Heart left ventricle (tissue), 16 donors: ENCODE data around the gene LPCAT2. TPM values are rescaled to one million over a fixed set of nuclear protein-coding genes. Genes with fewer than 3 reads are reported as not detected.

Experiments
- ATAC-seq, 4 donors: fragments of 200-7000 bp; cut with Tn5 transposase; one replicate each; pipeline ENCODE4 v1.9.1; 2020 to 2022; ENCODE audit warnings: moderate library complexity in 4 of 4, mild to moderate bottlenecking in 3 of 4, moderate number of reproducible peaks in 1 of 4
- DNase-seq, 5 donors: peaks; one replicate each; pipeline ENCODE4 v3.0.0-alpha.2; 2020
- H3K27ac ChIP-seq, 12 donors: fragments of 200-600 bp; sonication (generic) in 4 of 12; one replicate each; pipeline versions ENCODE4 v1.5.0 to v1.8.0; 2016 to 2022; ENCODE audit warnings: mild to moderate bottlenecking in 2 of 12
- H3K27me3 ChIP-seq, 9 donors: fragments of 200-600 bp; sonication (generic) in 2 of 9; one replicate each; pipeline versions ENCODE4 v1.5.1 to v1.8.0; 2016 to 2022; ENCODE audit warnings: mild to moderate bottlenecking in 3 of 9
- H3K36me3 ChIP-seq, 9 donors: fragments of 200-600 bp; sonication (generic) in 2 of 9; one replicate each; pipeline versions ENCODE4 v1.5.0 to v1.8.0; 2018 to 2022; ENCODE audit warnings: mild to moderate bottlenecking in 2 of 9
- H3K4me1 ChIP-seq, 12 donors: fragments of 200-600 bp; sonication (generic) in 4 of 12; one replicate each; pipeline versions ENCODE4 v1.5.0 to v1.8.0; 2016 to 2022; ENCODE audit warnings: mild to moderate bottlenecking in 3 of 12
- H3K4me3 ChIP-seq, 12 donors: fragments of 200-600 bp; sonication (generic) in 4 of 12; one replicate each; pipeline versions ENCODE4 v1.5.0 to v1.8.0; 2017 to 2022; ENCODE audit warnings: mild to moderate bottlenecking in 9 of 12, moderate library complexity in 4 of 12
- H3K9me3 ChIP-seq, 12 donors: fragments of 200-600 bp; sonication (generic) in 4 of 12; one replicate each; pipeline versions ENCODE4 v1.5.0 to v1.8.0; 2016 to 2022; ENCODE audit warnings: mild to moderate bottlenecking in 1 of 12
- POLR2A ChIP-seq, 2 donors: fragments of 450-650 bp; IDR thresholded peaks; one replicate each; pipeline ENCODE4 v1.6.1; 2017; ENCODE audit warnings: antibody characterized with exemption in 2 of 2, mild to moderate bottlenecking in 2 of 2, moderate library complexity in 2 of 2
- WGBS, 4 donors: extraction: QIAGEN DNeasy Blood & Tissue Kit in 2 of 4; methylation state at CpG; one replicate each; pipeline versions ENCODE4 v1.1.5 to v1.1.7; 2013 to 2018; 5-methylcytosine and 5-hydroxymethylcytosine counted together
- intact Hi-C, 10 donors: fragments of 100-400 bp; cut with DNase I; formaldehyde crosslinking; loops; one replicate each; pipeline versions ENCODE4 v1.11.1 to v1.14.2; 2022
- polyA plus RNA-seq, 2 donors: library from polyadenylated mRNA; stranded (reverse); fragments of 200-250 nt; gene quantifications; one replicate each; pipeline ENCODE4 v1.2.3, GENCODE V29; 2013
- total RNA-seq, 9 donors: library from RNA; depleted of rRNA in 2 of 9; stranded (reverse); fragments of >200 nt in 2 of 9; fragmentation: NEBNext Ultra II Directional in 3 of 9; extraction: Animal tissue kit (Norgen Biotek cat#: 25700) in 3 of 9; gene quantifications; one replicate each; pipeline versions ENCODE4 v1.1.0 to v1.2.4, GENCODE V29; 2016 to 2023
- TF ChIP-seq, protein P1 (sequence below), 12 donors: fragments of 200-600 bp; sonication (generic) in 4 of 12; IDR thresholded peaks; one replicate each; pipeline versions ENCODE4 v1.5.0 to v1.8.0; 2018 to 2022; ENCODE audit warnings: antibody characterized with exemption in 12 of 12, mild to moderate bottlenecking in 5 of 12
- donor health status: ischemic (EF 13 %, LVEDD 7.1; RV severe dilation, severe dysfunction).
- donor health status: healthy with polysubstance abuse.
- donor health status: DM: no; HTN: yes; CAD: no.
- donor health status: DM: no; HTN: no; CAD: no.
- donor health status: ischemic (EF 25% LVEDD 6.9; RV normal size, moderate dysfunction).
- donor health status: ischemic (EF 25% LVEDD 5.7; RV mildly dilated, moderate dysfunction).
- donor health status: healthy.
- donor health status: DM: yes; HTN: yes; CAD: no.
- donor health status: ischemic (EF 35%, LVEDD 5.7; RV mildly dilated, moderate dysfunction).
- donor health status: nonischemic (EF 11% LVEDD 7.7; RV severe dilation, severe dysfunction).
- donor health status: DM: yes; HTN: yes; CAD: no.
- donor health status: PGD.
- donor health status: ischemic (EF 29% LVEDD 5.4; RV normal size, mild dysfunction).
- donor health status: nonischemic (EF 23%, LVEDD 6.1; RV moderate dilation, normal function).

The LPCAT2 gene
- total and polyA plus RNA-seq, 11 donors = 3.8 to 13.6 (median 6.5) TPM

DNA sequence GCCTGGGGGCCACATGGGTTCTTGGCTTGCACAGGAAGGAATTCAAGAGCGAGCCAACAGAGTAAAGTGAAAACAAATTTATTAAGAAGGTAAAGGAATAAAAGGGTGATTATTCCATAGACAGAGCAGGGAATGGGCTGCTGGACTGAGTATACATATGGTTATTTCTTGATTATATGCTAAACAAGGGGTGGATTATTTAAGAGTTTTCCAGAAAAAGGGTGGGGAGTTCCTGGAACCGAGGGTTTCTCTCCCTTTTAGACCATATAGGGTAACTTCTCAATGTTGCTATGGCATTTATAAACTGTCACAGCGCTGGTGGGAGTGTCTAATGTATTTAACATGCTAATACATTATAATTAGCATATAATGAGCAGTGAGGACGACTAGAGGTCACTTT is 27.8 kb upstream of the LPCAT2 start:
- Histone ChIP-seq H3K27ac (peak overlapping the region in 9 of 12 donors; percentile 11 to 91 (median 67)), H3K27me3 (peaks cover 0 to 22% (median 0%) of the 10 kb centered on the region in 9 donors), H3K36me3 (peaks cover 0 to 44% (median 16%) of the 10 kb centered on the region in 9 donors), H3K4me1 (peaks cover 0 to 42% (median 10%) of the 10 kb centered on the region in 12 donors), H3K4me3 (peak overlapping the region in 10 of 12 donors; percentile 50 to 78 (median 68)), H3K9me3 (no peaks in the 10 kb centered on the region)
- DNase-seq = no peak
- intact Hi-C loops = no loop called here
- no peak for ATAC-seq
- WGBS, 4 donors = 69 to 82% (median 77%) methylated on average over 4 of the region's 4 CpGs
- no peak for TF ChIP-seq POLR2A (IDR thresholded peaks at IDR 0.05)
- TF ChIP-seq, protein P1, sequence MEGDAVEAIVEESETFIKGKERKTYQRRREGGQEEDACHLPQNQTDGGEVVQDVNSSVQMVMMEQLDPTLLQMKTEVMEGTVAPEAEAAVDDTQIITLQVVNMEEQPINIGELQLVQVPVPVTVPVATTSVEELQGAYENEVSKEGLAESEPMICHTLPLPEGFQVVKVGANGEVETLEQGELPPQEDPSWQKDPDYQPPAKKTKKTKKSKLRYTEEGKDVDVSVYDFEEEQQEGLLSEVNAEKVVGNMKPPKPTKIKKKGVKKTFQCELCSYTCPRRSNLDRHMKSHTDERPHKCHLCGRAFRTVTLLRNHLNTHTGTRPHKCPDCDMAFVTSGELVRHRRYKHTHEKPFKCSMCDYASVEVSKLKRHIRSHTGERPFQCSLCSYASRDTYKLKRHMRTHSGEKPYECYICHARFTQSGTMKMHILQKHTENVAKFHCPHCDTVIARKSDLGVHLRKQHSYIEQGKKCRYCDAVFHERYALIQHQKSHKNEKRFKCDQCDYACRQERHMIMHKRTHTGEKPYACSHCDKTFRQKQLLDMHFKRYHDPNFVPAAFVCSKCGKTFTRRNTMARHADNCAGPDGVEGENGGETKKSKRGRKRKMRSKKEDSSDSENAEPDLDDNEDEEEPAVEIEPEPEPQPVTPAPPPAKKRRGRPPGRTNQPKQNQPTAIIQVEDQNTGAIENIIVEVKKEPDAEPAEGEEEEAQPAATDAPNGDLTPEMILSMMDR (IDR thresholded peaks at IDR 0.05) = no peak

DNA sequence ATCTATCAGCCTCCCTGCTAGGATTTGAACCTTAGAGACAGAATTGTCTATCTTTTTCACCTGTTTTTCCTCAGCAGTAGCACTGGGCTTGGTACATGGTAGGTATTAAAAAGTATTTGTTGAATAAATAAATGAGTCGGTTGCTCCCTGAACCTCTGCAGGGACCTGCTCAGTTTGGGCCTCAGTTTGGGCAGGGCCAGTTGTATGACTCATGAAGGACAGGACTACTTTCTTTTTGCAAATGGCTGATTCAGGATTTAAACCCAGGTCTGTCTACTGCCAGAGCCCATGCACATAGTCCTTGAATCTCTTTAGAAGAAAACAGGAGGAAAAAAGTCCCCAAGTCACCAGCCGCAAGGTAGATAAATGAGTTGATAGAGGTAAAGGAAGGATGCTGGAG is 26.8 kb upstream of the LPCAT2 start:
- DNase-seq (no peak), ATAC-seq (no peak)
- peaks cover 0 to 22% (median 0%) of the 10 kb centered on the region in 9 donors for H3K27me3 ChIP-seq
- intact Hi-C loops = no loop called here
- TF ChIP-seq POLR2A (IDR thresholded peaks at IDR 0.05) = no peak
- TF ChIP-seq, protein P1 (IDR thresholded peaks at IDR 0.05) = no peak
- peaks cover 0 to 52% (median 16%) of the 10 kb centered on the region in 9 donors for H3K36me3 ChIP-seq
- H3K9me3 ChIP-seq = no peaks in the 10 kb centered on the region
- 89 to 98% (median 92%) methylated on average over 2 of the region's 2 CpGs for WGBS, 4 donors
- peaks cover 0 to 39% (median 10%) of the 10 kb centered on the region in 12 donors for H3K4me1 ChIP-seq
- H3K4me3 ChIP-seq = peak overlapping the region in 2 of 12 donors; percentile 59 to 78
- H3K27ac ChIP-seq = no peak overlapping the region

DNA sequence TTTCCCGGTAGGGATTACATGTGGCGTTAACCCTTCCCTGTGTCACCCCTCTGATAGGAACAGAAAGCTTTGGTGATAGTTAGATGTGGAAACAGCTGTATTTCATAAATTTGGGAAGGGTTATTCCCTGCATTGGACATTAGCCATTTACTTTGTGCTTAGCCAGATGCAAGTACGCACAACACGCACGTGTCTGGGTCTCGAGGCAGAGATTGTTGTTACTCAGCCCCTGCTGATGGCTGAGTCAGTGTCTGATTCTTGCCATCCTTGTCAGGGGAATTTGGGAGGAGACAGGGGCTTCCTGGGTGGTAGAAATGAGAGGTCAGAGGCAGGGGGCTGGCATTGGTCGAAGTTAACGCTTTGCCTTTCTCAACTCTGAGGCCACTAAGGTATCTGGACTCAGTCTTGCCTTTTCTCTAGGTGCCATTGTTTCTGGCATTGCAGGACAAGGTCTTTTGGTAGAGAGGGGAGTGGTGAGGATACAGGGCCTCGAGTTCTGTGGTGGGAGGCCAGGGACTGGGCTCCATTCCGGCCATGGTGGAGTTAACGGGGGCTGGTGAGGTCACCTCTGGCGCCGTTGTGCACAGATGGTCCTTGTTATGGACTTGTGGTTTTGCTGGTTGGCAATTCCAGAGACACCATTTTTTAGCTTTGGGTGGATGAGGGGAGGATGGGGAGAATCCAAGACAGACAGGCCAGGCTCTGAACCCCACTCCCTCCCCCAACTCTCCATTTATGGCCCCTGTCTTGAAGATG is 21.6 kb upstream of the LPCAT2 start:
- peaks cover 0 to 14% (median 0%) of the 10 kb centered on the region in 12 donors for H3K4me1 ChIP-seq
- ATAC-seq = peak; percentile 43 to 84 (median 74)
- H3K27ac ChIP-seq = peak overlapping the region in 10 of 12 donors; percentile 23 to 70 (median 42)
- H3K9me3 ChIP-seq = no peaks in the 10 kb centered on the region
- peak in 2 of 5 donors; percentile 66 to 70 for DNase-seq
- intact Hi-C loops = no loop called here
- no peak overlapping the region for H3K4me3 ChIP-seq
- peaks cover 0 to 84% (median 32%) of the 10 kb centered on the region in 9 donors for H3K36me3 ChIP-seq
- TF ChIP-seq, protein P1 (IDR thresholded peaks at IDR 0.05) = no peak
- TF ChIP-seq POLR2A (IDR thresholded peaks at IDR 0.05) = no peak
- 76 to 80% (median 78%) methylated on average over 13 of the region's 13 CpGs for WGBS, 4 donors
- no peaks in the 10 kb centered on the region for H3K27me3 ChIP-seq

DNA sequence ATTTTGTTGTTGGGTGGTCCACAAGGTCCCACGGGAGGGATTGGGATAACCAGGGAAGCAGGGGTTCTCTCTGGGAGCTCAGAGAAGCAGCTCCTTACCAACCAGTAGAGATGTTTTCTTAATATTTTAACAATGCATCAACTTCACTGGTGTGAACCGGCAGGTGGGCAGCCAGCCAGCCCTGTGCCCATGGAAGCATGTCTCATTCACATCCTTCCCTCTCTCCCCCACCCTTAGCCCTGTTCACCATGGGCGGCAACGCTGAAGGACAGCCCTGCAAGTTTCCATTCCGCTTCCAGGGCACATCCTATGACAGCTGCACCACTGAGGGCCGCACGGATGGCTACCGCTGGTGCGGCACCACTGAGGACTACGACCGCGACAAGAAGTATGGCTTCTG is 20.6 kb upstream of the LPCAT2 start:
- H3K4me1 ChIP-seq = peaks cover 0 to 14% (median 0%) of the 10 kb centered on the region in 12 donors
- TF ChIP-seq, protein P1 (IDR thresholded peaks at IDR 0.05) = no peak
- TF ChIP-seq POLR2A (IDR thresholded peaks at IDR 0.05) = no peak

More for the DNA sequence above, 20.6 kb upstream of the LPCAT2 start:
- no peak overlapping the region for H3K4me3 ChIP-seq
- intact Hi-C loops = no loop called here
- peaks cover 0 to 89% (median 30%) of the 10 kb centered on the region in 9 donors for H3K36me3 ChIP-seq
- no peak for ATAC-seq
- H3K27me3 ChIP-seq = no peaks in the 10 kb centered on the region
- H3K9me3 ChIP-seq = no peaks in the 10 kb centered on the region
- 92 to 95% (median 93%) methylated on average over 12 of the region's 12 CpGs for WGBS, 4 donors
- DNase-seq = no peak
- peak overlapping the region in 3 of 12 donors; percentile 13 to 43 (median 30) for H3K27ac ChIP-seq
